Astrocyte (in vitro differentiated cells and primary cell): ENCODE results near the gene CACNB2. TPM values are rescaled to one million over a fixed set of nuclear protein-coding genes. Genes with fewer than 3 reads are reported as not detected.

Source experiments
- DNase-seq: peaks from one replicate; pipeline ENCODE4 v3.0.0-alpha.2; 2010; ENCODE audit warnings: low read depth
- FAIRE-seq: peaks from 2 replicates; lab custom pipeline; 2011; peaks lifted over from hg19 to GRCh38; lab: Jason Lieb, UNC
- H2AFZ ChIP-seq: 2 replicates; pipeline ENCODE4 v1.6.0; 2012; ENCODE audit warnings: low read depth, low read length, inconsistent platforms
- H3K27ac ChIP-seq: 2 replicates; pipeline ENCODE4 v1.5.1; 2011; ENCODE audit warnings: low read depth, low read length, inconsistent platforms
- H3K27me3 ChIP-seq: 2 replicates; pipeline ENCODE4 v1.6.0; 2011; ENCODE audit warnings: low read length, inconsistent platforms; ENCODE audit not compliant: insufficient read depth
- H3K36me3 ChIP-seq: 2 replicates; pipeline ENCODE4 v1.5.1; 2011; ENCODE audit warnings: low read length, inconsistent platforms; ENCODE audit not compliant: insufficient read depth
- H3K4me1 ChIP-seq: 2 replicates; pipeline ENCODE4 v1.5.1; 2011; ENCODE audit warnings: low read length, inconsistent platforms; ENCODE audit not compliant: insufficient read depth
- H3K4me2 ChIP-seq: 2 replicates; pipeline ENCODE4 v1.6.0; 2012; ENCODE audit warnings: low read length, inconsistent platforms
- H3K4me3 ChIP-seq: 2 replicates; pipeline ENCODE4 v1.5.1; 2011; ENCODE audit warnings: low read depth, mild to moderate bottlenecking, low read length, inconsistent platforms; ENCODE audit not compliant: insufficient read depth
- H3K79me2 ChIP-seq: 2 replicates; pipeline ENCODE4 v1.6.0; 2012; ENCODE audit warnings: mild to moderate bottlenecking, low read length, inconsistent platforms; ENCODE audit not compliant: insufficient read depth
- H3K9ac ChIP-seq: 2 replicates; pipeline ENCODE4 v1.6.0; 2012; ENCODE audit warnings: mild to moderate bottlenecking, low read length, inconsistent platforms
- H3K9me3 ChIP-seq: 2 replicates; pipeline ENCODE4 v1.5.1; 2012; ENCODE audit warnings: low read depth, mild to moderate bottlenecking, low read length, inconsistent platforms; ENCODE audit not compliant: insufficient read depth
- H4K20me1 ChIP-seq: 2 replicates; pipeline ENCODE4 v1.6.0; 2012; ENCODE audit warnings: low read length, inconsistent platforms; ENCODE audit not compliant: insufficient read depth
- H3K27ac Mint-ChIP-seq: one replicate; pipeline ENCODE4 v1.8.0; 2021; ENCODE audit warnings: mild to moderate bottlenecking, mixed read lengths; ENCODE audit not compliant: unreplicated experiment
- H3K27me3 Mint-ChIP-seq: one replicate; pipeline ENCODE4 v1.8.0; 2021; ENCODE audit warnings: low read depth, mixed read lengths; ENCODE audit not compliant: unreplicated experiment
- H3K36me3 Mint-ChIP-seq: one replicate; pipeline ENCODE4 v1.8.0; 2021; ENCODE audit warnings: low read depth, mixed read lengths; ENCODE audit not compliant: unreplicated experiment
- H3K4me1 Mint-ChIP-seq: one replicate; pipeline ENCODE4 v1.8.0; 2021; ENCODE audit warnings: low read depth, mixed read lengths; ENCODE audit not compliant: unreplicated experiment
- H3K4me3 Mint-ChIP-seq: one replicate; pipeline ENCODE4 v1.8.0; 2021; ENCODE audit warnings: mild to moderate bottlenecking, moderate library complexity, mixed read lengths; ENCODE audit not compliant: unreplicated experiment
- H3K9me3 Mint-ChIP-seq: one replicate; pipeline ENCODE4 v1.8.0; 2021; ENCODE audit warnings: mild to moderate bottlenecking, mixed read lengths; ENCODE audit not compliant: unreplicated experiment
- EZH2 ChIP-seq: IDR thresholded peaks from 2 replicates; pipeline ENCODE4 v1.6.1; 2012; ENCODE audit warnings: mild to moderate bottlenecking, low read length, inconsistent platforms; ENCODE audit not compliant: insufficient read depth
- total RNA-seq: library from RNA; stranded (reverse); gene quantifications from 2 replicates; pipeline ENCODE4 v1.2.1, GENCODE V29; 2021
- TF ChIP-seq, protein P1 (sequence below): IDR thresholded peaks from 2 replicates; pipeline ENCODE4 v1.5.1; 2011; ENCODE audit warnings: low read depth, mild to moderate bottlenecking, inconsistent platforms, low read length, moderate library complexity; ENCODE audit not compliant: insufficient read depth

The CACNB2 gene
- total RNA-seq, 1 donor from 2014 or later: 0.66 TPM

DNA sequence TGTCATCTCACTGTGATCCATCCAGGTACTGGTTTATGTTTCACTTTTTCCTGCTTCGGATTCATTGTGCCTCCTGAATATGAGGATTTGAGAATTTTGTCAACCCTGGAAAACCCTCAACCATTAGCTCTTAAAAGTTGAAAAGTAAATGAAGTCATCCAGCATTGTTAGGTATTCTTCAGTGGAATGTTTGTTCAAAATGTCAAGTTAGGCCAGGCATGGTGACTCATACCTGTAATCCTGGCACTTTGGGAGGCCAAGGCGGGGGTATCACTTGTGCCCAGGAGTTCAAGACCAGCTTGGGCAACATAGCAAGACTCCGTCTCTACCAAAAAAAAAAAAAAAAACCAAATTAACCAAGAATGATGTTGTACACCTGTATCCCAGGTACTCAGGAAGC, 289.1 kb downstream of the CACNB2 start:
- no peak overlapping the region for H3K27ac Mint-ChIP-seq
- H3K36me3 ChIP-seq: no peaks in the 10 kb centered on the region
- no peaks in the 10 kb centered on the region for H3K27me3 ChIP-seq
- TF ChIP-seq, protein P1, sequence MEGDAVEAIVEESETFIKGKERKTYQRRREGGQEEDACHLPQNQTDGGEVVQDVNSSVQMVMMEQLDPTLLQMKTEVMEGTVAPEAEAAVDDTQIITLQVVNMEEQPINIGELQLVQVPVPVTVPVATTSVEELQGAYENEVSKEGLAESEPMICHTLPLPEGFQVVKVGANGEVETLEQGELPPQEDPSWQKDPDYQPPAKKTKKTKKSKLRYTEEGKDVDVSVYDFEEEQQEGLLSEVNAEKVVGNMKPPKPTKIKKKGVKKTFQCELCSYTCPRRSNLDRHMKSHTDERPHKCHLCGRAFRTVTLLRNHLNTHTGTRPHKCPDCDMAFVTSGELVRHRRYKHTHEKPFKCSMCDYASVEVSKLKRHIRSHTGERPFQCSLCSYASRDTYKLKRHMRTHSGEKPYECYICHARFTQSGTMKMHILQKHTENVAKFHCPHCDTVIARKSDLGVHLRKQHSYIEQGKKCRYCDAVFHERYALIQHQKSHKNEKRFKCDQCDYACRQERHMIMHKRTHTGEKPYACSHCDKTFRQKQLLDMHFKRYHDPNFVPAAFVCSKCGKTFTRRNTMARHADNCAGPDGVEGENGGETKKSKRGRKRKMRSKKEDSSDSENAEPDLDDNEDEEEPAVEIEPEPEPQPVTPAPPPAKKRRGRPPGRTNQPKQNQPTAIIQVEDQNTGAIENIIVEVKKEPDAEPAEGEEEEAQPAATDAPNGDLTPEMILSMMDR: no peak
- no peak for TF ChIP-seq EZH2
- no peak overlapping the region for H3K4me3 Mint-ChIP-seq
- H3K27me3 Mint-ChIP-seq: no peaks in the 10 kb centered on the region
- peaks cover 1% of the 10 kb centered on the region for H3K9me3 Mint-ChIP-seq
- H3K4me2 ChIP-seq: no peak overlapping the region
- no peak overlapping the region for H3K4me3 ChIP-seq
- no peaks in the 10 kb centered on the region for H3K4me1 ChIP-seq
- no peaks in the 10 kb centered on the region for H3K9me3 ChIP-seq
- no peaks in the 10 kb centered on the region for H3K79me2 ChIP-seq
- H4K20me1 ChIP-seq: no peaks in the 10 kb centered on the region
- H2AFZ ChIP-seq: no peak overlapping the region
- H3K27ac ChIP-seq: no peak overlapping the region
- DNase-seq (no peak), FAIRE-seq (no peak)
- H3K36me3 Mint-ChIP-seq: no peaks in the 10 kb centered on the region
- no peak overlapping the region for H3K9ac ChIP-seq
- no peaks in the 10 kb centered on the region for H3K4me1 Mint-ChIP-seq

DNA sequence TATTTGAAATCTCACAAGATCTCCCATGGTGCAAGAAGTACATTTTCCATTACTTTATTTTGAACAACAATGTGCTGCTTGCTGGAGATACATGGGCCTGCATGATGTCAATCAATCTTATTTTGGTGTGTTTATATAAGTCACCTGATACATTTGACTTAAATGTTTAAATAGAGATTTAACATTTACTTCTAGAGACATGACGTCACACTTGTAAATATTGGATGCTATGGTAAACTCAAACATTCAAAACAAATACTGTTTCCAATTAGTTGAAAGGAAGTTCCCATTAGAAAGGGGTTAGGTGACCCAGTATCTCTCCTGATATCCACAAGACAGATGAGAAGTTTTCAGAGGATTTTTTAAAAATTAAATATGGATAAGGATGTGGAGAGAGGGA, 296.7 kb downstream of the CACNB2 start:
- Histone ChIP-seq H3K27ac (no peak overlapping the region), H2AFZ (no peak overlapping the region), H3K4me1 (no peaks in the 10 kb centered on the region), H3K4me3 (no peak overlapping the region), H3K4me2 (no peak overlapping the region), H3K9me3 (no peaks in the 10 kb centered on the region), H3K79me2 (no peaks in the 10 kb centered on the region), H3K36me3 (no peaks in the 10 kb centered on the region), H3K9ac (no peak overlapping the region), H4K20me1 (no peaks in the 10 kb centered on the region), H3K27me3 (no peaks in the 10 kb centered on the region)
- Mint-ChIP-seq H3K4me3 (no peak overlapping the region), H3K27ac (no peak overlapping the region), H3K9me3 (peaks cover 1% of the 10 kb centered on the region), H3K4me1 (no peaks in the 10 kb centered on the region), H3K36me3 (no peaks in the 10 kb centered on the region), H3K27me3 (no peaks in the 10 kb centered on the region)
- FAIRE-seq: no peak
- no peak for DNase-seq
- TF ChIP-seq, protein P1: no peak
- no peak for TF ChIP-seq EZH2

DNA sequence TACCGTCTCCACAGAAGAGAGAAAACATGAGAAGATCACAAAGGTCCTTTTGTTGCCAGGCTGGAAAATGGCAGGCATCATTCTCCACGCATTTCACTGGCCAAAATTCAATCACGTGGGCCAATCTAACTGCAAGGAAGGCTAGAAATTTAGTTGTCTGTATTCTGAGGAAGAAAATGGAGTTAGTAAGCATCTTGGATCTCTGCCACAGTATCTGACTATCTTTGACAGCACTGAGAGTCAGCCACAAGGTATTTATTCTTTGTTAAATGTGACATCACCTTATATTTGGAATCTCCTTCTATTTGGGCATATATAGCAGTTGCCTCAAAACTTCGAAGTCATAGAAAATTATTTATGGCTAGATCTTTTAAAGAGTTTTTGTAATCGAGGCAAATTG, 297.3 kb downstream of the CACNB2 start:
- no peaks in the 10 kb centered on the region for H3K36me3 ChIP-seq
- H3K9ac ChIP-seq: no peak overlapping the region
- FAIRE-seq: no peak
- no peaks in the 10 kb centered on the region for H3K27me3 ChIP-seq
- H3K4me1 ChIP-seq: no peaks in the 10 kb centered on the region
- DNase-seq: peak; percentile 16
- H3K4me3 Mint-ChIP-seq: no peak overlapping the region
- no peak overlapping the region for H3K27ac Mint-ChIP-seq
- no peak overlapping the region for H3K4me2 ChIP-seq
- TF ChIP-seq, protein P1: no peak
- TF ChIP-seq EZH2: no peak
- H4K20me1 ChIP-seq: no peaks in the 10 kb centered on the region
- H3K27ac ChIP-seq: no peak overlapping the region
- H3K36me3 Mint-ChIP-seq: no peaks in the 10 kb centered on the region
- no peak overlapping the region for H2AFZ ChIP-seq
- no peaks in the 10 kb centered on the region for H3K27me3 Mint-ChIP-seq
- H3K4me1 Mint-ChIP-seq: no peaks in the 10 kb centered on the region
- no peaks in the 10 kb centered on the region for H3K9me3 ChIP-seq
- no peaks in the 10 kb centered on the region for H3K79me2 ChIP-seq
- H3K4me3 ChIP-seq: no peak overlapping the region
- no peaks in the 10 kb centered on the region for H3K9me3 Mint-ChIP-seq
